Measurements from ENCODE around the gene MPC1L.

DNA sequence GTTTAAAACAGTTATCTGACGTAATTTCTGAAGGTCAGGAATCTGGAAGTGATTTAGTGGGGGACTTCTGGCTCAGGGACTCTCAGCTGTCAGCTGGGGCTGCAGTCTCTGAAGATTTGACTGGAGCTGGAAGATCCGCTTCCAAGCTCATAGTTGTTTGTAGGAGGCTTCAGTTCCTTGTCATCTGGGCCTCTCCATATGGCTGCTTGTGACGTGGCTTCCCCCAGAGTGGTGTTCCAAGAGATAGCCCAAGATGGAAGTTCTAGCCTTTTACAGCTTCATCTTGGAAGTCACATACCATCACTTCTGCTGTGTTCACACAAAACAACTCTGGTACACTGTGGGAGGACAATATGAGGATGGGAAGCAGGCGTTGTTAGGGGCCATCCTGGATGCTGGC lies 2.1 kb downstream of the MPC1L start:
- TF ChIP-seq, protein P1, sequence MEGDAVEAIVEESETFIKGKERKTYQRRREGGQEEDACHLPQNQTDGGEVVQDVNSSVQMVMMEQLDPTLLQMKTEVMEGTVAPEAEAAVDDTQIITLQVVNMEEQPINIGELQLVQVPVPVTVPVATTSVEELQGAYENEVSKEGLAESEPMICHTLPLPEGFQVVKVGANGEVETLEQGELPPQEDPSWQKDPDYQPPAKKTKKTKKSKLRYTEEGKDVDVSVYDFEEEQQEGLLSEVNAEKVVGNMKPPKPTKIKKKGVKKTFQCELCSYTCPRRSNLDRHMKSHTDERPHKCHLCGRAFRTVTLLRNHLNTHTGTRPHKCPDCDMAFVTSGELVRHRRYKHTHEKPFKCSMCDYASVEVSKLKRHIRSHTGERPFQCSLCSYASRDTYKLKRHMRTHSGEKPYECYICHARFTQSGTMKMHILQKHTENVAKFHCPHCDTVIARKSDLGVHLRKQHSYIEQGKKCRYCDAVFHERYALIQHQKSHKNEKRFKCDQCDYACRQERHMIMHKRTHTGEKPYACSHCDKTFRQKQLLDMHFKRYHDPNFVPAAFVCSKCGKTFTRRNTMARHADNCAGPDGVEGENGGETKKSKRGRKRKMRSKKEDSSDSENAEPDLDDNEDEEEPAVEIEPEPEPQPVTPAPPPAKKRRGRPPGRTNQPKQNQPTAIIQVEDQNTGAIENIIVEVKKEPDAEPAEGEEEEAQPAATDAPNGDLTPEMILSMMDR (IDR thresholded peaks at IDR 0.05) = no peak
- TF ChIP-seq POLR2AphosphoS5 (IDR thresholded peaks at IDR 0.05) = no peak
- TF ChIP-seq POLR2A (IDR thresholded peaks at IDR 0.05) = no peak
